CD4-positive, alpha-beta memory T cell (primary cell): ENCODE results near the gene PRDM16. TPM values are rescaled to one million over a fixed set of nuclear protein-coding genes. Genes with fewer than 3 reads are reported as not detected.

ENCODE experiments used
- CTCF ChIA-PET: fragments of 350-600 bp; sonication (Branson Sonifier 250); formaldehyde crosslinking; loops from one replicate; lab custom pipeline; 2021; ENCODE audit warnings: inconsistent platforms; ENCODE audit not compliant: partially characterized antibody; lab: Charles Lee
- POLR2A ChIA-PET: fragments of 350-600 bp; sonication (Branson Sonifier 250); formaldehyde crosslinking; loops from one replicate; lab custom pipeline; 2021; ENCODE audit not compliant: partially characterized antibody; lab: Charles Lee
- DNase-seq, 5 donors: peaks; one replicate each; pipeline versions ENCODE4 v3.0.0 to v3.0.0-alpha.2; 2020 to 2022; ENCODE audit warnings: mixed read lengths in 1 of 5
- H3K27ac ChIP-seq: one replicate; pipeline ENCODE4 v1.7.0; 2013; ENCODE audit warnings: low read depth, low read length
- H3K27me3 ChIP-seq: 2 replicates; pipeline ENCODE4 v1.7.0; 2013; ENCODE audit warnings: mild to moderate bottlenecking, low read length, moderate library complexity; ENCODE audit not compliant: insufficient read depth
- H3K36me3 ChIP-seq: 2 replicates; pipeline ENCODE4 v1.7.0; 2013; ENCODE audit warnings: mild to moderate bottlenecking, low read length, moderate library complexity; ENCODE audit not compliant: insufficient read depth
- H3K4me1 ChIP-seq: 2 replicates; pipeline ENCODE4 v1.7.0; 2013; ENCODE audit warnings: mild to moderate bottlenecking, low read length, moderate library complexity; ENCODE audit not compliant: insufficient read depth
- H3K4me3 ChIP-seq, 2 donors: one replicate each; pipeline ENCODE4 v1.7.0; 2013; ENCODE audit warnings: low read length in 2 of 2, mild to moderate bottlenecking in 1 of 2
- H3K9me3 ChIP-seq, 2 donors: one replicate each; pipeline ENCODE4 v1.7.0; 2013; ENCODE audit warnings: low read length in 2 of 2, control low read depth in 1 of 2; ENCODE audit not compliant: control insufficient read depth in 1 of 2
- H3K27ac Mint-ChIP-seq, 7 donors: one replicate each; pipeline ENCODE4 v1.8.0; 2020 to 2021; ENCODE audit warnings: mixed read lengths in 7 of 7, mild to moderate bottlenecking in 6 of 7, inconsistent platforms in 3 of 7, moderate library complexity in 3 of 7
- H3K27me3 Mint-ChIP-seq, 2 donors: one replicate each; pipeline ENCODE4 v1.8.0; 2020 to 2021; ENCODE audit warnings: mixed read lengths in 2 of 2
- H3K36me3 Mint-ChIP-seq, 2 donors: one replicate each; pipeline ENCODE4 v1.8.0; 2020 to 2021; ENCODE audit warnings: mixed read lengths in 2 of 2, inconsistent platforms in 1 of 2, mild to moderate bottlenecking in 1 of 2
- H3K4me1 Mint-ChIP-seq, 4 donors: one replicate each; pipeline ENCODE4 v1.8.0; 2020 to 2021; ENCODE audit warnings: mixed read lengths in 4 of 4, mild to moderate bottlenecking in 1 of 4
- H3K4me3 Mint-ChIP-seq, 8 donors: one replicate each; pipeline ENCODE4 v1.8.0; 2020 to 2021; ENCODE audit warnings: mixed read lengths in 8 of 8, mild to moderate bottlenecking in 7 of 8, moderate library complexity in 6 of 8, inconsistent platforms in 3 of 8
- H3K9me3 Mint-ChIP-seq, 8 donors: one replicate each; pipeline ENCODE4 v1.8.0; 2020 to 2021; ENCODE audit warnings: mixed read lengths in 8 of 8, mild to moderate bottlenecking in 5 of 8, inconsistent platforms in 3 of 8, moderate library complexity in 1 of 8
- intact Hi-C: fragments of 100-400 bp; cut with micrococcal nuclease; formaldehyde crosslinking; loops from one replicate; pipeline ENCODE4 v1.15.1; 2023
- polyA plus RNA-seq, 2 donors: library from polyadenylated mRNA; unstranded; fragments of 300-500 nt; fragmentation: Illumina TruSeq; gene quantifications; one replicate each; pipeline ENCODE4 v1.2.3, GENCODE V29; 2021
- total RNA-seq, 2 experiments: library from RNA; stranded (reverse); gene quantifications; one replicate each; pipeline ENCODE4 v1.2.3, GENCODE V29; 2021

PRDM16 gene
- total and polyA plus RNA-seq, 4 experiments from 2014 or later = not detected

DNA sequence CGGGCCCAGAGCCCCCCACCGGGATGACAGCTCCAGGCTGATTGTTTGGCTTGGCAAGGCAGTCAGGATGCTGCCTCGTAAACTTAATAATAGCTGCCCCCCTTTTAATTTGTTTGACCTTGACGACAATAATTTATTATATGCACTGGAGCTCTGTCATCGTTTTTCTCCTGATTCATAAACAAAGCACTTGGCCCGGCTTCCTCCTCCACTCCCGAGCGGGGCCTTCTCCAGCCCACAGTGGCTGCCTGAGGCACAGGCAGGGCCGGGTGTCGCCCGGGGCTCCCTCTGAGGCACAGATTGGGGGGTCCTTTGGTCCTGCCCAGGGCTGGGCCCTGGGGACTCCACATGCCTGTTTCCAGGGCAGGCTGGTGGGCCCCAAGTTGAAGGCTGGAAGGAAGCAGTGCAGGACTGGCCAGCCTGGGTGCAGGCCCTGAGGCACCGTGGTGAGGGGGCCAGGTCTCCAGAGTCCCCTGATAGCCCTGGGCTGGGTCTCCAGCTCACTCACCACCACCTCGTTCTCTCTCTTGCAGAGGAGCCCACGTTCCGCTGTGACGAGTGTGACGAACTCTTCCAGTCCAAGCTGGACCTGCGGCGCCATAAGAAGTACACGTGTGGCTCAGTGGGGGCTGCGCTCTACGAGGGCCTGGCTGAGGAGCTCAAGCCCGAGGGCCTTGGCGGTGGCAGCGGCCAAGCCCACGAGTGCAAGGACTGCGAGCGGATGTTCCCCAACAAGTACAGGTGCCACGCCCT lies 333.4 kb downstream of the PRDM16 start:
- Histone ChIP-seq H3K27me3 (no peaks in the 10 kb centered on the region), H3K4me3 (no peak overlapping the region), H3K27ac (no peak overlapping the region), H3K9me3 (no peaks in the 10 kb centered on the region), H3K36me3 (no peaks in the 10 kb centered on the region), H3K4me1 (no peaks in the 10 kb centered on the region)
- Mint-ChIP-seq H3K4me3 (no peak overlapping the region), H3K36me3 (no peaks in the 10 kb centered on the region), H3K27me3 (peaks cover 3 to 10% of the 10 kb centered on the region in 2 donors), H3K4me1 (no peaks in the 10 kb centered on the region), H3K27ac (no peak overlapping the region), H3K9me3 (no peaks in the 10 kb centered on the region)
- ChIA-PET POLR2A (no interaction called here), CTCF (no interaction called here)
- DNase-seq = no peak
- intact Hi-C loops = no loop called here

GRCh38 chr1:3403011-3403345 lies 334.0 kb downstream of the PRDM16 start:
- no peak for DNase-seq
- Histone ChIP-seq H3K27me3 (no peaks in the 10 kb centered on the region), H3K4me3 (no peak overlapping the region), H3K9me3 (no peaks in the 10 kb centered on the region), H3K27ac (no peak overlapping the region), H3K36me3 (no peaks in the 10 kb centered on the region), H3K4me1 (no peaks in the 10 kb centered on the region)
- H3K4me3 Mint-ChIP-seq = no peak overlapping the region
- no peaks in the 10 kb centered on the region for H3K4me1 Mint-ChIP-seq
- no peak overlapping the region for H3K27ac Mint-ChIP-seq
- intact Hi-C loops = no loop called here
- no peaks in the 10 kb centered on the region for H3K9me3 Mint-ChIP-seq
- POLR2A ChIA-PET = no interaction called here
- no peaks in the 10 kb centered on the region for H3K36me3 Mint-ChIP-seq
- peaks cover 3 to 10% of the 10 kb centered on the region in 2 donors for H3K27me3 Mint-ChIP-seq
- CTCF ChIA-PET = no interaction called here

- ChIA-PET CTCF (no interaction called here), POLR2A (no interaction called here)
- H3K27me3 ChIP-seq = no peaks in the 10 kb centered on the region
- no peak overlapping the region for H3K4me3 Mint-ChIP-seq
- no peaks in the 10 kb centered on the region for H3K4me1 Mint-ChIP-seq
- no peaks in the 10 kb centered on the region for H3K36me3 Mint-ChIP-seq
- no peaks in the 10 kb centered on the region for H3K9me3 Mint-ChIP-seq
- no peak overlapping the region for H3K27ac Mint-ChIP-seq
- H3K27ac ChIP-seq = no peak overlapping the region
- peaks cover 1 to 9% of the 10 kb centered on the region in 2 donors for H3K27me3 Mint-ChIP-seq
- no peaks in the 10 kb centered on the region for H3K36me3 ChIP-seq
- H3K4me1 ChIP-seq = no peaks in the 10 kb centered on the region
- H3K9me3 ChIP-seq = no peaks in the 10 kb centered on the region
- intact Hi-C loops = no loop called here
- H3K4me3 ChIP-seq = no peak overlapping the region
- no peak for DNase-seq
These were observed 334.6 kb downstream of the PRDM16 start for GRCh38 chr1:3403388-3404231.

DNA sequence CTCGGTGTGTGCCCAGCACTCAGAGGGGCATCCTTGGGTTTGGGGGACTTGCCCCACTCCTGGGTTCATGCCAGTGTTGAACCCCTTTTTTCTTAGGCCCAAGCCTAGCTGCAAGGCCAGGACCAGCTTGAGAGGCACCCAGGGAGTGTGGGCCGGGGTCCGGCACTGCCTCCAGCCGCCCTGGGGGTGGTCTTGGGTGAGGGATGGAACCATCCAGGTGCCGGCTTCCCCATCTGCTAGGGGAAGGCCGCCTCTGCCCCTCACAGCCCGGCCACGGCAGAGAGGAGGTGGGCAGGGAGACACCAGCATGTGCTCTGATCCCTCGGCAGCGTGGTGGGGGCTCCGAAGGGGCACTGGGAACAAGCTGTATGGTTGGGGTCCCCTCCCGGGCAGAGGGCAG lies 335.3 kb downstream of the PRDM16 start:
- H3K27me3 ChIP-seq = no peaks in the 10 kb centered on the region
- H3K4me3 ChIP-seq = no peak overlapping the region
- Mint-ChIP-seq H3K36me3 (no peaks in the 10 kb centered on the region), H3K27me3 (peaks cover 0 to 6% of the 10 kb centered on the region in 2 donors), H3K4me3 (no peak overlapping the region), H3K27ac (no peak overlapping the region), H3K9me3 (no peaks in the 10 kb centered on the region), H3K4me1 (no peaks in the 10 kb centered on the region)
- no peak for DNase-seq
- H3K9me3 ChIP-seq = no peaks in the 10 kb centered on the region
- H3K4me1 ChIP-seq = no peaks in the 10 kb centered on the region
- no peaks in the 10 kb centered on the region for H3K36me3 ChIP-seq
- ChIA-PET CTCF (no interaction called here), POLR2A (no interaction called here)
- intact Hi-C loops = no loop called here
- H3K27ac ChIP-seq = no peak overlapping the region

DNA sequence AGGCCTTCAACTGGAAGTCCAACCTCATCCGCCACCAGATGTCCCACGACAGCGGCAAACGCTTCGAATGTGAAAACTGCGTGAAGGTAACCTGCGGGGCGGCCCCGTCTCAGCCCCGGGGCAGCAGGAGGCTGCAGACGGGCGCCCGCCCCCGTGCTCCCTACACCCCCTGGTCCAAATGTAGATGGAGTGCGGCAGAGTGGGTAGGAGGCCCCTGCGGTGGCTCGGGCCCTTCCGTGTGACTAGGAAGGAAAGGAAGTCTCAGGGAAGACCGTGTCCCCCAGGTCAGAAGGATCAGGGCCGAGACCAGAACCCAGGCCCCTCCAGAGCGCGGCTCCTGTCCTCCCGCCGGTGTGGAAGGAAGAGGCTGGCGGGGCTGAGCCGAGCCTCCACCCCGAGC lies 335.8 kb downstream of the PRDM16 start:
- Histone ChIP-seq H3K27ac (no peak overlapping the region), H3K9me3 (no peaks in the 10 kb centered on the region), H3K4me1 (no peaks in the 10 kb centered on the region), H3K4me3 (no peak overlapping the region), H3K36me3 (no peaks in the 10 kb centered on the region), H3K27me3 (no peaks in the 10 kb centered on the region)
- H3K36me3 Mint-ChIP-seq = no peaks in the 10 kb centered on the region
- H3K27me3 Mint-ChIP-seq = peaks cover 0 to 6% of the 10 kb centered on the region in 2 donors
- no peak overlapping the region for H3K27ac Mint-ChIP-seq
- CTCF ChIA-PET = no interaction called here
- intact Hi-C loops = no loop called here
- POLR2A ChIA-PET = no interaction called here
- H3K4me3 Mint-ChIP-seq = no peak overlapping the region
- no peaks in the 10 kb centered on the region for H3K9me3 Mint-ChIP-seq
- no peaks in the 10 kb centered on the region for H3K4me1 Mint-ChIP-seq
- DNase-seq = no peak

DNA sequence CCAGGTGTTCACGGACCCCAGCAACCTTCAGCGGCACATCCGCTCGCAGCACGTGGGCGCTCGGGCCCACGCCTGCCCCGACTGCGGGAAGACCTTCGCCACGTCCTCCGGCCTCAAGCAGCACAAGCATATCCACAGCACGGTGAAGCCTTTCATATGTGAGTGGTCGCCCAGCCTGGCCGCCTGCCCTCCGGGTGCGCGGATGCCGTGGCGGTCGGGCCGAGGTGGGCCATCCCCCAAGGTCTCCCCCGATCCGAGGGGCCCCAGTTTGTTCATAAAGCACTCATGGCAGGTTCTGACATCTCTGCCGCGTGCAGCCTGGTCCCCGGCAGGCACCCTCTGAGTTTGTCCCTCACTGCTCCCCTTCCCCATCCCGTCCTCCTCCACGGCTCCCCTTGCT lies 336.5 kb downstream of the PRDM16 start:
- H3K27me3 Mint-ChIP-seq = peaks cover 0 to 6% of the 10 kb centered on the region in 2 donors
- Histone ChIP-seq H3K4me1 (no peaks in the 10 kb centered on the region), H3K27me3 (no peaks in the 10 kb centered on the region), H3K4me3 (no peak overlapping the region), H3K27ac (no peak overlapping the region), H3K9me3 (no peaks in the 10 kb centered on the region), H3K36me3 (no peaks in the 10 kb centered on the region)
- H3K9me3 Mint-ChIP-seq = no peaks in the 10 kb centered on the region
- no peak overlapping the region for H3K27ac Mint-ChIP-seq
- H3K4me3 Mint-ChIP-seq = no peak overlapping the region
- H3K36me3 Mint-ChIP-seq = no peaks in the 10 kb centered on the region
- CTCF ChIA-PET = no interaction called here
- no peaks in the 10 kb centered on the region for H3K4me1 Mint-ChIP-seq
- DNase-seq = no peak
- POLR2A ChIA-PET = no interaction called here
- intact Hi-C loops = no loop called here

- no peak overlapping the region for H3K27ac Mint-ChIP-seq
- H3K36me3 Mint-ChIP-seq = no peaks in the 10 kb centered on the region
- ChIA-PET POLR2A (no interaction called here), CTCF (no interaction called here)
- peaks cover 0 to 5% of the 10 kb centered on the region in 2 donors for H3K27me3 Mint-ChIP-seq
- intact Hi-C loops = no loop called here
- H3K4me1 Mint-ChIP-seq = no peaks in the 10 kb centered on the region
- no peak for DNase-seq
- no peak overlapping the region for H3K4me3 Mint-ChIP-seq
- Histone ChIP-seq H3K36me3 (no peaks in the 10 kb centered on the region), H3K27me3 (no peaks in the 10 kb centered on the region), H3K27ac (no peak overlapping the region), H3K4me3 (no peak overlapping the region), H3K9me3 (no peaks in the 10 kb centered on the region), H3K4me1 (no peaks in the 10 kb centered on the region)
- no peaks in the 10 kb centered on the region for H3K9me3 Mint-ChIP-seq
These were observed 337.2 kb downstream of the PRDM16 start for GRCh38 chr1:3405974-3406867.
